Activated T-helper 1 cell treated with Interleukin-2 at 50 U/mL for 16 hours (primary cell): ENCODE data around the gene SETDB2.
A peak's percentile ranks its signal among the peaks of the same experiment; 100 is the strongest.

Source experiments
- DNase-seq: peaks from one replicate; pipeline ENCODE4 v3.0.0-alpha.2; 2020; ENCODE audit warnings: low read depth

The SETDB2 gene

DNA sequence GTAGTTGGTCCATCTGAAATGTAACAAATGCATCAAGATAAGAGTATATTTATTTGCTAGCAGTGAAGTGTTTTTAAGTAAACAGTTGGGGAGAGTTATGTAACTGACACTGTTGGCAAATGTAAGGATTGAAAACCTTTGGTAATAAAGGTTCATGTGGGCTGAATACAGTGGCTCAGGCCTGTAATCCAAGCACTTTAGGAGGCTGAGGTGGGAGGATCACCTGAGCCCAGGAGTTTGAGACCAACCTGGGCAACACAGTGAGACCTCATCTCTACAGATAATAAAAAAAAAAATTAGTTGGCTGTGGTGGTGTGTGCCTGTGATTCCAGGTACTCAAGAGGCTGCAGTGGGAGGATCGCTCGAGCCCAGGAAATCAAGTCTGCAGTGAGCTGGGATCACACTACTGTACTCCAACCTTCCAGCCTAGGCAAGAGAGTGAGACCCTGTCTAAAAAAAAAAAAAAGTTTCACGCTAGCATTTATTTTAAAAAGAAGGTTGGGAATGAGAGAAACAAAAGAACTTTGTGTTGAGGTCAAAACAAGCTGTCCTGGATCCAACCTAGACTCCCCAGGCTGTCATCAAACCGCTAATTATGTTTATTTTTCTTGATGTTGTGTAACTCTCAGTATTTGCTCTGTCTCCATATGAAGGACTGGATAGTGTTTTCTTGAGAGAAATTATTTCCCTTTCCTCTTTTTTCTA lies 20.7 kb downstream of the SETDB2 start:
- no peak for DNase-seq

DNA sequence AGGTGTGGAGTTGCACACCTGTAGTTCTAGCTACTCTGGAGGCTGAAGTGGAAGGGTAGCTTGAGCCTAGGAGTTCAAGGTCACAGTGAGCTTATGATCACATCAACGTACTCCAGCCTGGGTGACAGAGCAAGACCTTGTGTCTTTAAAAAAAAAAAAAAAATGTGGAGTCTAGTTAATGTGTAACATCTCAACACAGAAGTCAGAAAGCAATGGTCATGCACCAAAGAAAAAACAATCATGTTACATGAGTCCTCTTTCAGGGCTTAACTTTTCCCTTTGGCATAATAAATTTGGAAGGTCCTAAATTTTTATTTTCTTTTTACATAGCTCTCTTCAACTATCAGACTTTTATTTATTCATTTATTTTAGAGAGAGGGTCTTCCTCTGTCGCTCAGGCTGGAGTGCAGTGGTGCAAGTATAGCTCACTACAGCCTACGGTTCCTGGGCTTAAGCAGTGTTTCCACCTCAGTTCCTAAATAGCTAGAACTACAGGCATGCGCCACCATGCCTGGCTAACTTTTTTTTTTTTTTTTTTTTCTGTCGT lies 22.3 kb downstream of the SETDB2 start:
- DNase-seq = no peak

DNA sequence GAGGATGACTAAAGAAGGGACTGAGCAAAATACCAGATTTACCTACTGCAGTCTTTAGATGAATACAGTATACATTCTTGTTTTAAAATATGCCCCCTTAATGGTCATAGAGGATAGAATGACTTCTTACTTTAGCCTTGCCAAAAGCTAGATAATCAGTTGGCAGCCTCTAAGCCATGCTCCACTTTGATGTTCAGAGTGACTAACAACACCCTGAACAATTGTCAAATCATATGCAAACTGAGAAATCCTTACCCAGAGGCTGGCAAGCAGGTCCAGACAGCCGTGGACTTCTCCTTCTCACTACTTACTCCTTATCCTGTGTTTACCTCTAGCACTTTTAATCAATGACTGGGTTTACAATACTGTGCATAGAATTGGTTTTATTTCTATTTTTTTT lies 28.1 kb downstream of the SETDB2 start:
- no peak for DNase-seq

DNA sequence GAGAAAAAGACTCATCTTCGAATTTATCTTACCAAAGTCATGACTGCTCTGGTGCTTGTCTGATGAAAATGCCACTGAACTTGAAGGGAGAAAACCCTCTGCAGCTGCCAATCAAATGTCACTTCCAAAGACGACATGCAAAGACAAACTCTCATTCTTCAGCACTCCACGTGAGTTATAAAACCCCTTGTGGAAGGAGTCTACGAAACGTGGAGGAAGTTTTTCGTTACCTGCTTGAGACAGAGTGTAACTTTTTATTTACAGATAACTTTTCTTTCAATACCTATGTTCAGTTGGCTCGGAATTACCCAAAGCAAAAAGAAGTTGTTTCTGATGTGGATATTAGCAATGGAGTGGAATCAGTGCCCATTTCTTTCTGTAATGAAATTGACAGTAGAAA lies 32.5 kb downstream of the SETDB2 start:
- no peak for DNase-seq

DNA sequence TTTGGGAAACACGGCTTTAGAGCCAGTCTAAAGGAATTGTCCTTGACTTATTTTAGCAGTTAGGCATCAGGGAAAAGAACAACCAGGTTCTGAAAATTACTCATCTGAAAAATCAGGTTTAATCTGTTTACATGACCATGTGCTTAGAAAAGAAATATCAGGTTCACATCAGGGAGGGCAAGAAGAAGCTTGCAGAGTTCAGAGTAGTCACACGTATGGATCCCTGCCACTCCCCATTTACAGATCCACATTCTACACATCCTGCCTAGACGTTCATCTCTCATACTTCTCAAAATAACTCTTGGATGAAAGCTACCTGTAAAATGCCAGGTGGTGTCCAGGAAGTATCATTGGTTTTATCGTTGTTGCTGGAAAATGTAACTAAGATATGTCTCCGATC lies 37.7 kb downstream of the SETDB2 start:
- DNase-seq = no peak

DNA sequence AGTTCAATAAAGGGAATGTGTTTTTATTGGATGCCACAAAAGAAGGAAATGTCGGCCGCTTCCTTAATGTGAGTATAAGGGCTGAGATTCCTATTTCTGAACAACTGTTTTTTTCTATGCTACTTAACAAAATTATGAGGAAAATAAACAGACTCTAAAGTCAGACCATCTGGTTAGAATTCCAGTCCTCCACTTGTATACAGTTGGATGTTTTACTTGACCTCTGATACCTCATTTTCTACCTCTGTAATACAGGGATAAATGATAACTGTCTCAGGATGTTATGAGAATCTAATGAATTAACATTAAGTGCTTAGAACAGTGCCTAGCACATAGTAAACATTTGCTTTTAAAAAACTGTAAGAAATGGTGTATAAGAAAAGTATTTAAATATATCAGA lies 44.5 kb downstream of the SETDB2 start:
- no peak for DNase-seq

DNA sequence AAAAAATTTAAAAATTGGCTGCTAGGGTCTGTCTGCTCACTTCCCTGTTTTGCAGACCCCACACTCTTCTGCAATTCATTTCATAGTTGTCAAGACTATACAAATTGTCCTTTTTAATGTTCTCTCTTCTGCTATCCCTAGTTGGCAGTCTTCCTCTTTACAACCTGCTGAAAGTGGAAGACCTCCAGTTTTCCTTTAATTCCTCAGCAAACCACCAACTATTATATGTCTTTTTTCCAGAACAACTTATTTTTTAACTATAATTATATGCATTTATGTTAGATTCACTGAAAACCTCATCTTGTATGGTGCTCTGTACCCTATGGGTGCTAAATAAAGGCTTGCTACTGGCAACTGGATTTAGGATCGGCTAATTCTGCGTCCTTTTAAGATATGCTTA lies 50.6 kb downstream of the SETDB2 start:
- no peak for DNase-seq

DNA sequence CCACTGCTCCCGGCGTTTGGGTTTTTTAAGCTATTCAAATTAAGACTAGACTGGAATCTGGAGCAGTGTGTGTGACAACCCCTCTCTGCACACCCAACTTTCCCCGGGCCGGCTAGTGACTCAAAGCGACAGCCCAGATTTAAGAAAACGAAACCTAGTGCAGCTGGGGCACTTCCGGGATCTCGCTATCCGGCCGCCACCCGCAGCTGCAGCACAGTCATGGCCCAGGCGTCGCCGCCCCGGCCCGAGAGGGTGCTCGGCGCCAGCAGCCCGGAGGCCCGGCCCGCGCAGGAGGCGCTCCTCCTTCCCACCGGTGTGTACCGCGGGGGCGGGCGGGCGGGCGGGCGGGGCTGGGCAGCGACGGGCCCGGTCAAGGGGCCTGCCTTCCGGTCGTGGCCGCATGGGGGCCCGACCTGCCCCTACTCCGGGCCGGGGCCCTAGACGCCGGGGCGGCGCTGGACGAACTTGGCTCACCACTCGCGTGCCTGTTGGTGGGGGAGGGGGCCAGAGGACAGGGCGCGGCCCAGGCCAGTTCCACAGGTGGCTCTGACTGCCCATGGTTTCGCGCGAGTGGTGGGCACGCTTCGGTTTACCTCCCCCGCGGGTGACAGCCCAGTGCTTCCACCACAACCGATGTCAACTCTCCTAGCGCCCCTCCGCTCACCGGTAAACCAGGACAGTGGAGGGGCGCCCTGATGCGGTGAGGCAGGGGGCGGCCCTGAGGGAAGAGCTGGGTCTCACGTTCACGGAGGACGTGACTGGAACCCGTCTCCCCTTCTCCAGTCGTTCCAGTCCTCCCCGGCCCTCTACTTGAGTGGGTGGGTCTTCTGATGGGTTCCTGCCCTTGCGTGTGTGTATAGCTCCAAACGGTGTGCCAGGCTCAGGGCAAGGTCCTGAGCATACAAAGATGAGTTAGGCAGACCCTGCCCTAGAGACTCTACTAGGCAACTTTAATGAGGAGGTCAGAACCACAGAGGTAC lies 52.0 kb downstream of the SETDB2 start, which contains the start of gene PHF11:
TSS of gene PHF11 (plus strand) at position 171 of the 980 bp plus-strand sequence. CDS start at position 220, 49 bp downstream.
- DNase-seq = peak; percentile 77

DNA sequence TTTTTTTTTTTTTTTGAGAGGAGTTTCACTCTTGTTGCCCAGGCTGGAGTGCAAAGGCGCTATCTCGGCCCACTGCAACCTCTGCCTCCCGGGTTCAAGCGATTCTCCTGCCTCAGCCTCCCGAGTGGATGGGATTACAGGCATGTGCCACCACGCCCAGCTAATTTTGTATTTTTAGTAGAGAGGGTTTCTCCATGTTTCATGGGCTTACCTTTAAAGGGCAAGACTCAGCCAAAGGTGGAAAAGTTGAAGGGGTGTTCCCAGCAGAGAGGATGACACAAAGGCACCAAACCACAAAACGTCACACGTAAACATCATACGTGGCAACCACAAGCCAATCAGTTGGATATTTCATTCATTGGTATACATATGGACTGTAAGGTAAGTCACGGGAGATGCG lies 52.8 kb downstream of the SETDB2 start:
- peak; percentile 13 for DNase-seq

DNA sequence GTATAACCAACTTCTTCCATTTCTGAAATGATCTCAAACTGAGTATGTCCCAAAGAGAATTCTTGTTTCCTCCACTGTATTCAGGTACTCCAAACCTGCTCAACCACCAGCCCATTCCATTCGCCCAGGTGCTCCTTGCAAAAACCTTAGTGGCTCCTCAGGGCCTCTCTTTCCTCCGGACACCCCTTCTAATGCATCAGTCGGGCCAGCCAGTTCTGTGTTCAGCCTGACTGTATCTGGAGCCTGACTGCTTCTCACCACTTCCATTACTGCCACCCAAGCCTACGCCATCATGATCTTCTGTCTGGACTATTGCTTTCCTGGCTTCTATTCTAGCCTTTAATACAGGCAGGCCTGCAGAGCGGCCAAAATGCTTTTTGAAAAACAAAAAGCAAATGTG lies 53.2 kb downstream of the SETDB2 start:
- no peak for DNase-seq

DNA sequence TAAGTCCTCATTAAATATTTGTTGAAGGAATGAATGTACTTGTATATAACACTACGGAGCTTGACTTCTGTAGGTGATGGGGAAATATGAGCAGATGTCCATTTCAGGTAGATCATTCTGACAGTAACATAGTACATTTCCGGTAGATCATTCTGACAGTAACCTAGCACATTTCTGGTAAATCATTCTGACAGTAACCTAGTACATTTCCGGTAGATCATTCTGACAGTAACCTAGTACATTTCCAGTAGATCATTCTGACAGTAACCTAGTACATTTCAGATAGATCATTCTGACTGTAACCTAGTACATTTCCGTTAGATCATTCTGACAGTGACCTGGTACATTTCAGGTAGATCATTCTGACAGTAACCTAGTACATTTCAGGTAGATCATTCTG lies 54.1 kb downstream of the SETDB2 start:
- DNase-seq = no peak

DNA sequence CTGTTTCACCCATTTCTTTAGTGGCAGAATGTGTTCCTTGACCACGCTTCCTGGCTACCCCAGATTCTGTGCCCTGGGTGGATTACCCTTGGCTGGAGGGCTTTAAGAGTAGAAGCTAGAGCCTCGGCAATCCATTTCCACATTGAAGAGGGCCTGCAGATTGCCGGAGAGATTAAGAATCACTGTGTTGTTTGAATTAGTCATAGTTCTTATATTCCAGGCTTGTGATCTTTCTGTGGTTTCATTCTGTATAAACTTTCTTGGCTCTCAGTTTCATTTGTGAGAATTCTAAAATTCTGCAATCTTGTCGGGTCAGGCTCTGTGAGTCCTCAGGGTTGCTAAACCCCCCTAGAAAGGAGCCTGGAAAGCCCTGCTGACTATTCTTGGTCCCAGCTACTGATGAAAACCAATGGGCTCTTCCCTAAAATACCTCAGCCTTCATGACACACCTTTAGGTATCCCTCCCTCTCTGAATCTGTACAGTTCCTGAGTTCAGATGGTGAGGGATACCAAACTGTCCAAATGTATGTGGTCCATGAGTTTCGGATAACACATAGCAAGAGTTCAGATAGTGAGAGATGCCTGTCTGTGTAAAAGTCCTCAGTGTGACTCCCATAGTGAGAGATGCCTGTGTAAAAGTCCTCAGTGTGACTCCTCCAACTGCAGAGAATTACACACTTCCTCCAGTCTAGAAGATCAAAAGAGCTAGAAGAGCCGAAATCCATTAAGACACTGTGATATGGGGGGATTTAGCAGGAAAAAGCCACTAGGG lies 56.0 kb downstream of the SETDB2 start:
- DNase-seq = no peak

DNA sequence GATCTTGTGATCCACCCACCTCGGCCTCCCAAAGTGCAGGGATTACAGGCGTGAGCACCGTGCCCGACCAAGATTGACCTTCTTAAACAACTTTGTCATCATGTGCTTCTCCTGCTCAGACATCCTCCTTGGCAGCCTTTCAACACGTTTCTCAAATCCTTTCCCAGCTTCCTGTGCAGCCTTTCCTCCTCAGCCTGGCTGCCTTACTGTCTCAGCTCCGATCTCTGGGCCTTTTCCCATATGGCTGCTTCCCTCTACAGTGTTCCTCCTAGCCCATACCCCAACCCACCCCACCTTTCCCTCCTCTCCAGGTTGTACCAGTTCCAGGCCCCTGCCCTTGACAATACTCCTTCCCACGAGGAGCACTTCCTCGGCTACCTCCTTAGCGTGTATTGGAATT lies 58.9 kb downstream of the SETDB2 start:
- no peak for DNase-seq

DNA sequence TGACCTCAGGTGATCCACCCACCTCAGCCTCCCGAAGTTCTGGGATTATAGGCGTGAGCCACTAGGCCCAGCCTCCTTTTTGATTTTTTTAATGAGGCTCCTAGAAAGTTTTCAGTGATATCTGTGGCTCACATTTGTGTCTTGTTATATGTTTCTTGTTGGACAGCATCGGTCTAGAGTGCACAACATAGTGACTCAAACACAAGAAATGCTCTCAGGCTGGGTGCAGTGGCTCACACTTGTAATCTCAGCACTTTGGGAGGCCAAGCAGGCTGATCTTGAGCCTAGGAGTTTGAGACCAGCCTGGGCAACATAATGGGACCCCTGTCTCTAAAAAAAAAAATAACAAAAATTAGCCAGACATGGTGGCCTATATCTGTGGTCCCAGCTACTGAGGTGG lies 59.9 kb downstream of the SETDB2 start:
- no peak for DNase-seq

DNA sequence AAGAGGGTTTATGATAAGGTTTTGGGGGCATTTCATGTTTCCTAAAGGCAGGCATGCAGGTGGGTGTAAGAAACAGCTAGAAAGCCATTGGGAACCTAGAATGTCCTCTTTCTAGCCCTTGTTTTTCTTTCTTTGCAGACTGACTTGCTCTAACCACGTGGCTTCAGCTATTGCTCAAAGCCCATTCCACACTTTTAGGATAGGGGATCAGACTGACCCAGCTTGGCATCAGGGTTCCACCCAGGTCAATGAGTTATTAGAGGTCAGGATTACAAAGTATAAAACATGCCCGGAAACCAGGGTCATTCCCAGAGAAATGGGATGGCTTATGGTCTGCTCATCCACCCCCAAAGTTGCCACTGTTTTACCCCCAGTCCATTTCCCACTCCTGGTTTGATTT lies 68.5 kb downstream of the SETDB2 start:
- no peak for DNase-seq

DNA sequence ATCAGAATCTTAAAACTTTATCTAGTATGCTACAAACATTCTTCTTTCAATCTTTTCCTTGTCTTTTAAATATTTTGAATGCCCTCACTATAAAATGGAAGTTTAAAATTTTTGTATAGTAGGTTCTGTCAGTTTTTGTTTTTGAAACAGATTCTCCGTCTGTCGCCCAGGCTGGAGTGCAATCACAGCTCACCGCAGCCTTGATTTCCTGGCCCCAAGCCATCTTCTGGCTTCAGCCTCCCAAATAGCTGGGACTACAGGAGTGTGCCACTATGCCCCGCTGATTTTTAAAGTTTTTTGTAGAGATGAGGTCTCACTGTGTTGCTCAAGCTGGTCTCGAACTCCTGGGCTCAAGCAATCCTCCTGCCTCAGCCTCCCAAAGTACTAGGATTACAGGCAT lies 72.4 kb downstream of the SETDB2 start:
- DNase-seq = no peak

DNA sequence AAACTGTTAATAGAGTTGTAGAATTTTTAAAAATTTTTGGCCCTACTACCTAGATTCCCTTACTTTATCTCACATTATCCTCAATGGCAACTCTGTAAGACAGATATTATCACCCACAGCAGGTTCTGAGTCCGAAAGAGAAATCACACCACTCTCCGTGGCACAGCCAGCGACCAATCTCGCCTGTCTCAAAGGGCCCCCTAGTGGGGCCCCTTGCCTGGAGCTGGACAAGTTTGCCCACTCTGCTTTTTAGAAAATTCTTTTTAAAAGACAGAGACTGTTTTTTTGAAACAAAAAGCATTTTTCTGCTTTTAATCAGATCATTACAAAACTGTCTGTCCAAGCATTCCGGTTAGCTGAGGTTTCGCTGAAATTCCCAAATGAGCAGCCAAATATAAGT lies 73.4 kb downstream of the SETDB2 start:
- DNase-seq = no peak

DNA sequence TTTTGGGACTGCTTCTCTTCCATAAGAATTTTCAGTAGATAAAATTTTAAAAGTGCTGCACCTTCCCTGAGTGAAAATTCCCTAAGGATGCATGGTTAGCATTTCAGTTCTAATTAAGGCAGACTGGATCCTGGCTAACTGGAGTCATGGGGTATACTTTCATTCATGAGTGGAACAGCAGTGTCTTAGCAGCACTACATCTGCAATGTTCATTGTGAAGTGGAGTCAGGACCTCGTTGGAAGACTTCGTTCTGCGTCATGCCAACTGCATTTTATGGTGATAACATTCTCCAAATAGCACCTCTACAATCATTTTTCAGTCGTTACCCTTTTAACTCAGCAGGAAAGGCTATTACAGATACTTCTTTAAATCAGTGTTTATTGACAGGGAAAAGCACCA lies 77.2 kb downstream of the SETDB2 start:
- no peak for DNase-seq

DNA sequence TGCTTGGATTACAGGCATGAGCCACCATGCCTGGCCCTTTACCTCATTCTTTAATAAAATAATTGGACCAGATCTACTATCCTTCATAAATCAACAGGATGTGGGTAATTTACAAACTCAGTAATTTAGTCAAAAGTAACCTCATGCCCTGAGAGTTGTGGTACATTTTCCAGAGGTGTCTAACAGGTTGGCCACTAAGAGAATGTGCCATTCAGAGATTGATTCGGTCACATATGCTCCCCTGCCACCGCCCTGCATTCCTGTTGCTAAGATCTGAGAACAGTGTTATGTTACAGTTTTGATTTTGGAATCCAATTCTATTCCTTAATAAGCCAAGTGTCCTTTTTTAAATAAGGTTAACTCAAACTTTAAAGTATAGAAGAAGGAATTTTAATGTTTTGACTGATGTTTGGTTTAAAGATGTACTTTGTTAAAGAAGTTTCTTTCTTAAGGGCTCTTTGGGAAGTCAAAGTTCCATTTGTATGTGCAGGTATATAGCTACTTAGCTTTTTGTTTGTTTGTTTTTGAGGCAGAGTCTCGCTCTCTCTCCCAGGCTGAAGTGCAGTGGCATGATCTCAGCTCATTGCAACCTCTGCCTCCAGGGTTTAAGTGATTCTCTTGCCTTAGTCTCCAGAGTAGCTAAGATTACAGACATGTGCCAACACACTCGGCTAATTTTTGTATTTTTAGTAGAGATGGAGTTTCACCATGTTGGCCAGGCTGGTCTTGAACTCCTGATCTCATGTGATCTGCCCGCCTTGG lies 80.8 kb downstream of the SETDB2 start:
- no peak for DNase-seq

DNA sequence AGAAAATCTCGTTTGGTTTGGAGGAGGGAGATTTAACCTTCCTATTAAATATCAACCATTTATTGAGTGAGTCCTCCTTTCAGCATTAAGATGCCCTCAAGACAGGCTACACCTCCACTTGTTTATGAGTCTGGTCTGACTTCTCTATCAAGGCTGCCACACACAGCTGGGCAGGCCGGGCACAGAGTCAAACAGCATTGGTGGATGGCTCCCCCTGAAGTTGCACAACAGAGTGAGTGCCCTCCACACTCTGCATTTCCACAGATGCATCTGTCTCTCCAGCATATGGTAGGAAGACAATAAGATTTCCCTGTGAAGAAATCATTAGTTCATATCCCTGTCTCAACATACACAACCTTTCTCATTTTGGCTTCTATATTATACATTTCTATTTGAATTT lies 83.0 kb downstream of the SETDB2 start:
- DNase-seq = no peak

DNA sequence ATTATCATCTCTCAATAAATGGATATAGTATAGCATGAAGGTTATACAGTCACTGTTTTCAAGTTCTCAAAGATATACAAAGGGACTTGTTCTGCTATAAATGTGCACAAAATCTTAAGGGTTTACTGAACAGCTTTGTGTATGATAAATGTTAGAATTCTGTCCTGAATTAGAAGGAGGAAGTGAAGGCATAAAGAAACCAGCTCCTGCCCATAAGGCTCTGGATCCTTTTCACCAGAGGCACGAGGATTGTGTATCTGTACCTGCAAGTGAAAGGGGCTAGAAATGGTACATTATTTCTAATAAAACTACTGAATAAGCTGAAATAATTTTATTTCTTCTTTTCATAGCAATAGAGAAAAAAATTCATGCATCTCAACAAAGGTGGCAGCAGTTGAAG lies 84.1 kb downstream of the SETDB2 start:
- no peak for DNase-seq
